GM10266 (cell line): ENCODE results near the gene TBC1D22A.

Source experiments
- DNase-seq: peaks from one replicate; pipeline ENCODE4 v3.0.0; 2012; ENCODE audit errors: extremely low spot score
- TF ChIP-seq, protein P1 (sequence below): IDR thresholded peaks from 2 replicates; pipeline ENCODE4 v1.5.1; 2012; ENCODE audit warnings: mild to moderate bottlenecking, low read depth; ENCODE audit not compliant: control insufficient read depth, insufficient read depth; ENCODE audit errors: missing control alignments

The TBC1D22A gene

GRCh38 chr22:46984751-46985506 lies 222.5 kb downstream of the TBC1D22A start:
- TF ChIP-seq, protein P1, sequence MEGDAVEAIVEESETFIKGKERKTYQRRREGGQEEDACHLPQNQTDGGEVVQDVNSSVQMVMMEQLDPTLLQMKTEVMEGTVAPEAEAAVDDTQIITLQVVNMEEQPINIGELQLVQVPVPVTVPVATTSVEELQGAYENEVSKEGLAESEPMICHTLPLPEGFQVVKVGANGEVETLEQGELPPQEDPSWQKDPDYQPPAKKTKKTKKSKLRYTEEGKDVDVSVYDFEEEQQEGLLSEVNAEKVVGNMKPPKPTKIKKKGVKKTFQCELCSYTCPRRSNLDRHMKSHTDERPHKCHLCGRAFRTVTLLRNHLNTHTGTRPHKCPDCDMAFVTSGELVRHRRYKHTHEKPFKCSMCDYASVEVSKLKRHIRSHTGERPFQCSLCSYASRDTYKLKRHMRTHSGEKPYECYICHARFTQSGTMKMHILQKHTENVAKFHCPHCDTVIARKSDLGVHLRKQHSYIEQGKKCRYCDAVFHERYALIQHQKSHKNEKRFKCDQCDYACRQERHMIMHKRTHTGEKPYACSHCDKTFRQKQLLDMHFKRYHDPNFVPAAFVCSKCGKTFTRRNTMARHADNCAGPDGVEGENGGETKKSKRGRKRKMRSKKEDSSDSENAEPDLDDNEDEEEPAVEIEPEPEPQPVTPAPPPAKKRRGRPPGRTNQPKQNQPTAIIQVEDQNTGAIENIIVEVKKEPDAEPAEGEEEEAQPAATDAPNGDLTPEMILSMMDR, result no peak
- DNase-seq, result no peak

DNA sequence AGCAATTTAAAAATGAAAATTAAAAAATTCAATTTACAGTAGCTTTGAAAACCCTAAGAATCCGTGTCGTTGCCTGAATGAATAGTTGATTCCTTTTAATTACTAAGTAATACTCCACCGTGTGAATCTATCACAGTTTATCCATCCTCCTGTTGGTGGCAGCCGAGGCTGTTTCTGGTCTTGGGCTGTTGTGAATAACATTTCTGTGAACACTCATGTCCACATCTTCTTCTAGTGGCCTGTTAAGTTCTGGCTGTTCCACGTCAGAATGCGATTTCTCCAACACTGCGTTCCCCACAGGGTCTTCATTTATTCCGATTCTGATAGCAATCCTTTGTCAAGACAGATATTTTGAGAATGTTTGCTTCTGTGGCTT lies 223.0 kb downstream of the TBC1D22A start:
- DNase-seq, result no peak
- TF ChIP-seq, protein P1, result no peak

DNA sequence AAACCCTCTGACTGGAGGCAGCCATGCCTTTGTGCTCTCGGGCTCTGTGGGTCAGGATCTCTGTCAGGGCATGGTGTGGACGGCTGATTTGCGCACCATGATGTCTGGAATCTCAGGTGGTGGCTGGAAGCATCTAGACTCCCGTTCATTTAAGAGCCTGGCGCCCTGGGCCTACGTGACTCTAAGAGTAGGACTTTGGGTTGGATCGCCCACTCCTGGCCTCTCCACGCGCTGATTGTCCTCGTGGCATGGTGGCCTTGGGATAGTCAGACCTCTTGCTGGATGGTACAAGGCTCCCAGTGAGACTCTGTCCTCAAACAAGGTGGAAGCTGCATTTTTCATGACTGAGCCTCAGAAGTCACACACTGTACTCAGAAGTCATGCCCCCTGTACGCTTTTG lies 224.3 kb downstream of the TBC1D22A start:
- DNase-seq, result no peak
- TF ChIP-seq, protein P1, result no peak

DNA sequence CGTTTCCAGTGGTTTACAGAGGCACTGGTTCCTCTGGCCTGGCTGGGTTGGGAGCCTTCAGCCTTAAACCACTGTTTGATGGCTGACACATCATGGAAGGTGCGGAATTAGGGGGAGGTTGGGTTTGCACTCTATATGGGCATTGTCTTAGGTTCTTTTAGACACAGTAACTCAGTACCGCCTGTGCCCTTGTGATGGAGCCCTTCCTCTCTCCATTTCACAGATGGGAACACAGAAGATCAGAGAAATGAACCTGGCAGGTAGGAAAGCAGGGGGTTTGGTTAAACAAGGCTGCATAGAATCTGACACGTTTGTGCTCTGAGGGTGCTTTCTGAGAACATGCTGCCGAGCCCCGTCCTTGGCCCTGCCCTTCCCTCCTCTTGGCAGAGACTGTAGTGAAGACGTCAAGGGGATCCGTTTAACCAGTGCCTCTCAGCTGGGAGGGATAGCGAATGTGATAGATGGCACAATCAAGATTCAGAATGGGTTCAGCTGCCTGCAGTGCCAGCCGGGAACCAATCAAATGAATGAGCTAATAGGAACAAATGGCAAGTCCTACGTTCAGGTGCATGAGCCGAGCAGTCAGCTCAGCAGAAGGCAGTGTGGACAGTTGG lies 228.6 kb downstream of the TBC1D22A start:
- TF ChIP-seq, protein P1, result no peak
- DNase-seq, result no peak

DNA sequence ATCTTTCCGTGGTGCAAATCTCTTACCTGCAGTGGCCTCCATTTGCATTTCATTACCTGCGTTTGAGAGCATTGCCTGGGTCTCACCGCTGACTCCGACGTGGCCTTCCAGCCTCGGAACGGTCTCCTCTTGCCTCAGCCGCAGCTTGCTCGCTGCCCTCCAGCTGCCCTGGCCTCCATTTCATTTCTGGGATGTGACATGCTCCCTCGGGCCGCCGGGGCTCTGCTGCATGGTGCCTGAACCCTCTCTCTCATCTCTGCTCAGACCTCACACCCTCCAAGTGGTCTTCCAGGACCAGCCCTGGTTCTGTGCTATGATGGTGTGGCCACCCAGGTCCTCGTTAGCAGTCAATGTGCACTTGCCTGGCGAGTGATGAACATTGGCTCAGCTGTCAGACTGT lies 229.2 kb downstream of the TBC1D22A start:
- TF ChIP-seq, protein P1, result no peak
- DNase-seq, result no peak

GRCh38 chr22:46992121-46992731 lies 229.8 kb downstream of the TBC1D22A start:
- TF ChIP-seq, protein P1, result no peak
- DNase-seq, result no peak

DNA sequence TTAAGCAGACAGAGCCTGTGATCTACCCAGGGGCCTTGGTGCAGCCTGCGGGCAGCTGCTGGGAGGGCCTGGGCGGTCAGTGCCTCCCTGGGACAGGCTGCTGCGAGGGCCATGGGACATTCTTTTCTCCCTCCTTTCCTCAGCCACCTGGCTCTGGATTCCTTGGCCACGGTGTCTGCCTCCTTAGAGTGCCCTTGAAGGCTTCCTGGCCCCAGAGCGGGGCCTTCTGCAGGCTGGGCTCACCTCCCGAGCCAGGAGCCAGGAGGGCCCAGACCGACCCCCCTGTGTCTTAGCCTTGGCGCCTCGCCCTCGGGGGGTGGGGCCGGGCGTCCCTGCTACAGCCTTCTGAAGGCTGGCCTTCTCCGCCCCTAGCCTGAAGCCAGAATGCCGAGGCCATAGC lies 231.2 kb downstream of the TBC1D22A start:
- TF ChIP-seq, protein P1, result no peak
- no peak for DNase-seq
